ENCODE data around the gene LSAMP. TPM values are rescaled to one million over a fixed set of nuclear protein-coding genes. Genes with fewer than 3 reads are reported as not detected.

LSAMP gene
- total and polyA plus RNA-seq, 2 of the 4 experiments (the other 2 are of a cell fraction), result 7.9 to 8.0 TPM

DNA sequence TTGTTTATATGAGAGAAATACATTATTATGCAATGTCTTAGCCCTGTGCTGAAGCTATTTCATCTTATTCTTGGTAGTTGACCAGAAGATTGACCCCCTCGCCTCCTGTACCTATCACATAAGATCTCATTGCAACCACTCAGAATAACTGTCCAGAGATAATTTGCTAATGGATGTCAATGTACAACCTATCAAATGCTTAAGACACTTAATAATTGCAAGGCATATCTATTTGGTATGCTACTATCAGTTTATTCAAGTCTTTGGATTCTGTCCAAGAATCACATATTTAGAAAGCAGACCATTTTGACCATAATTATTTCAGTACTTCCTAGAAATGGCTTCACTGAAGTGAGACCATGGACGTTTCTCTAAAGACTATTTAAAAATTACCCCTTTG, 580.4 kb downstream of the LSAMP start:
- no peak overlapping the region for H3K4me3 ChIP-seq (ENCODE audit: insufficient read depth, low read depth, low read length)
- no CpG with 5 or more reads among the region's 2 CpGs for WGBS, 2 experiments (ENCODE audit: extremely low coverage in 2 of 2, insufficient read length in 1 of 2)
- TF ChIP-seq CHD1 (IDR thresholded peaks at IDR 0.05; ENCODE audit: low read depth, low read length), result no peak
- peak; percentile 50; the same call in 1 of the 2 replicates for TF ChIP-seq CEBPB (IDR thresholded peaks at IDR 0.05; ENCODE audit: low read depth, low read length)
- H4K8ac ChIP-seq (ENCODE audit: low read depth in 2 of 2, low read length in 2 of 2), result no peak overlapping the region
- ChIA-PET POLR2A (ENCODE audit: unreplicated experiment) (no interaction called here), CTCF (interaction anchor here (1.3 to 1.6 kb wide), 2 partner anchors 11 to 58 kb away, joined by 3 to 11 read pairs; no protein-coding TSS in a partner anchor)
- no peak overlapping the region for H4K91ac ChIP-seq (ENCODE audit: insufficient read depth, low read depth, low read length)
- H3K27ac ChIP-seq (ENCODE audit: insufficient read depth, low read length), result no peak overlapping the region
- H2AK9ac ChIP-seq (replicated peaks; ENCODE audit: low read depth, low read length, poor library complexity), result no peak overlapping the region
- dilution Hi-C loops (cut with HindIII; ENCODE audit: low sequenced_read_pairs, unreplicated experiment), result no loop called here
- BruUV-seq (replicated peaks), result no TSS peak
- no peaks in the 10 kb centered on the region for H3K9me1 ChIP-seq (ENCODE audit: insufficient read depth, low read length)
- in situ Hi-C loops (cut with MboI; ENCODE audit: low sequenced_read_pairs), result no loop called here
- H2BK120ac ChIP-seq (ENCODE audit: low read depth, low read length), result no peak overlapping the region
- no peak overlapping the region for H3K18ac ChIP-seq (ENCODE audit: low read depth, low read length)
- no peak overlapping the region for H3K56ac ChIP-seq (ENCODE audit: extremely low read depth, insufficient read depth, low read length)
- H3K4me1 ChIP-seq (ENCODE audit: control insufficient read depth, insufficient read depth, low read length), result peaks cover 4% of the 10 kb centered on the region; the same call in 1 of the 2 replicates
- no peak overlapping the region for H2BK15ac ChIP-seq (ENCODE audit: low read depth, low read length)
- no peaks in the 10 kb centered on the region for H3K9me3 ChIP-seq (ENCODE audit: control insufficient read depth, insufficient read depth, low read length)
- no peaks in the 10 kb centered on the region for H3K79me1 ChIP-seq (ENCODE audit: low read depth in 1 of 2, low read length in 2 of 2)
- peak; percentile 42; the same call in 1 of the 2 replicates for ATAC-seq (ENCODE audit: low read depth)
- no peak overlapping the region for H2AK5ac ChIP-seq (ENCODE audit: low read depth, low read length)
- no peak overlapping the region for H3K4ac ChIP-seq (ENCODE audit: low read depth, low read length)
- no peak overlapping the region for H4K5ac ChIP-seq (ENCODE audit: low read depth, low read length)
- DNase-seq, result peak; percentile 18
- H2BK5ac ChIP-seq (ENCODE audit: low read depth, low read length, poor library complexity, severe bottlenecking), result no peak overlapping the region
- no peaks in the 10 kb centered on the region for H4K20me1 ChIP-seq (ENCODE audit: insufficient read depth, low read length)
- no peak overlapping the region for H3K14ac ChIP-seq (replicated peaks; ENCODE audit: low read depth, low read length)
- H3K4me2 ChIP-seq (ENCODE audit: low read depth, low read length), result no peak overlapping the region
- no peak overlapping the region for H3K23ac ChIP-seq (ENCODE audit: low read depth, low read length)
- no peak overlapping the region for H3K9ac ChIP-seq (ENCODE audit: low read depth, low read length)
- intact Hi-C loops (cut with micrococcal nuclease), result loop anchor here (5.0 to 10.0 kb wide), 2 partner anchors 47 to 60 kb away; no protein-coding TSS in a partner anchor
- H2AFZ ChIP-seq (replicated peaks; ENCODE audit: low read length, poor library complexity), result no peak overlapping the region
- no peaks in the 10 kb centered on the region for H3K36me3 ChIP-seq (ENCODE audit: control insufficient read depth, insufficient read depth, low read length)
- no peaks in the 10 kb centered on the region; the same call in 1 of the 2 replicates for H3K27me3 ChIP-seq (ENCODE audit: control insufficient read depth, insufficient read depth, low read length)
- no peak overlapping the region for H2BK20ac ChIP-seq (ENCODE audit: low read depth, low read length)
